ENCODE measurements around the gene GSS. TPM values are rescaled to one million over a fixed set of nuclear protein-coding genes. Genes with fewer than 3 reads are reported as not detected.

Gene GSS
- total and polyA plus RNA-seq, 4 donors = 12.9 to 31.5 (median 23.6) TPM

GRCh38 chr20:34988191-34988540, 32.6 kb upstream of the GSS start:
- 75 to 80% methylated on average over 12 of the region's 12 CpGs for WGBS, 2 donors
- Histone ChIP-seq H3K27me3 (ENCODE audit: control insufficient read depth in 1 of 2, insufficient read depth in 2 of 2, low read length in 1 of 2) (no peaks in the 10 kb centered on the region), H3K36me3 (ENCODE audit: control insufficient read depth in 1 of 2, insufficient read depth in 2 of 2, low read length in 1 of 2) (no peaks in the 10 kb centered on the region), H3K4me3 (ENCODE audit: low read length in 2 of 2) (no peak overlapping the region), H3K4me1 (ENCODE audit: control insufficient read depth in 1 of 2, insufficient read depth in 2 of 2, low read length in 2 of 2) (no peaks in the 10 kb centered on the region), H3K9me3 (ENCODE audit: control insufficient read depth, low read length) (no peaks in the 10 kb centered on the region), H3K27ac (ENCODE audit: low read depth in 1 of 2, low read length in 2 of 2) (no peak overlapping the region)
- ATAC-seq (ENCODE audit: low FRiP score) (no peak), DNase-seq (no peak)
- intact Hi-C loops (cut with DNase I) = no loop called here

- H3K36me3 ChIP-seq (ENCODE audit: control insufficient read depth in 1 of 2, insufficient read depth in 2 of 2, low read length in 1 of 2) = no peaks in the 10 kb centered on the region
- intact Hi-C loops (cut with DNase I) = no loop called here
- DNase-seq (no peak), ATAC-seq (ENCODE audit: low FRiP score) (peak; percentile 1)
- H3K4me3 ChIP-seq (ENCODE audit: low read length in 2 of 2) = no peak overlapping the region
- H3K27me3 ChIP-seq (ENCODE audit: control insufficient read depth in 1 of 2, insufficient read depth in 2 of 2, low read length in 1 of 2) = no peaks in the 10 kb centered on the region
- WGBS, 2 donors = 64 to 68% methylated on average over 15 of the region's 15 CpGs
- H3K9me3 ChIP-seq (ENCODE audit: control insufficient read depth, low read length) = no peaks in the 10 kb centered on the region
- H3K4me1 ChIP-seq (ENCODE audit: control insufficient read depth in 1 of 2, insufficient read depth in 2 of 2, low read length in 2 of 2) = no peaks in the 10 kb centered on the region
- no peak overlapping the region for H3K27ac ChIP-seq (ENCODE audit: low read depth in 1 of 2, low read length in 2 of 2)
These were observed 31.9 kb upstream of the GSS start for GRCh38 chr20:34987288-34988190.

GRCh38 chr20:34986311-34987287, 31.0 kb upstream of the GSS start:
- H3K27me3 ChIP-seq (ENCODE audit: control insufficient read depth in 1 of 2, insufficient read depth in 2 of 2, low read length in 1 of 2) = no peaks in the 10 kb centered on the region
- WGBS, 2 donors = 67 to 70% methylated on average over 24 of the region's 24 CpGs
- H3K4me1 ChIP-seq (ENCODE audit: control insufficient read depth in 1 of 2, insufficient read depth in 2 of 2, low read length in 2 of 2) = no peaks in the 10 kb centered on the region
- no peaks in the 10 kb centered on the region for H3K36me3 ChIP-seq (ENCODE audit: control insufficient read depth in 1 of 2, insufficient read depth in 2 of 2, low read length in 1 of 2)
- H3K4me3 ChIP-seq (ENCODE audit: low read length in 2 of 2) = no peak overlapping the region
- H3K27ac ChIP-seq (ENCODE audit: low read depth in 1 of 2, low read length in 2 of 2) = no peak overlapping the region
- no peak for ATAC-seq (ENCODE audit: low FRiP score)
- intact Hi-C loops (cut with DNase I) = no loop called here
- peak in 1 of 2 donors; percentile 35 for DNase-seq
- no peaks in the 10 kb centered on the region for H3K9me3 ChIP-seq (ENCODE audit: control insufficient read depth, low read length)

GRCh38 chr20:34985461-34986310, 30.1 kb upstream of the GSS start:
- ATAC-seq (ENCODE audit: low FRiP score) (no peak), DNase-seq (peak in 1 of 2 donors; percentile 46)
- no peaks in the 10 kb centered on the region for H3K4me1 ChIP-seq (ENCODE audit: control insufficient read depth in 1 of 2, insufficient read depth in 2 of 2, low read length in 2 of 2)
- H3K9me3 ChIP-seq (ENCODE audit: control insufficient read depth, low read length) = no peaks in the 10 kb centered on the region
- 67 to 70% methylated on average over 22 to 25 of the region's 25 CpGs for WGBS, 2 donors
- no peak overlapping the region for H3K27ac ChIP-seq (ENCODE audit: low read depth in 1 of 2, low read length in 2 of 2)
- H3K36me3 ChIP-seq (ENCODE audit: control insufficient read depth in 1 of 2, insufficient read depth in 2 of 2, low read length in 1 of 2) = no peaks in the 10 kb centered on the region
- no peak overlapping the region for H3K4me3 ChIP-seq (ENCODE audit: low read length in 2 of 2)
- no peaks in the 10 kb centered on the region for H3K27me3 ChIP-seq (ENCODE audit: control insufficient read depth in 1 of 2, insufficient read depth in 2 of 2, low read length in 1 of 2)
- intact Hi-C loops (cut with DNase I) = no loop called here

GRCh38 chr20:34984756-34985261, 29.2 kb upstream of the GSS start:
- Histone ChIP-seq H3K4me3 (ENCODE audit: low read length in 2 of 2) (no peak overlapping the region), H3K27me3 (ENCODE audit: control insufficient read depth in 1 of 2, insufficient read depth in 2 of 2, low read length in 1 of 2) (no peaks in the 10 kb centered on the region), H3K9me3 (ENCODE audit: control insufficient read depth, low read length) (no peaks in the 10 kb centered on the region), H3K4me1 (ENCODE audit: control insufficient read depth in 1 of 2, insufficient read depth in 2 of 2, low read length in 2 of 2) (no peaks in the 10 kb centered on the region), H3K36me3 (ENCODE audit: control insufficient read depth in 1 of 2, insufficient read depth in 2 of 2, low read length in 1 of 2) (no peaks in the 10 kb centered on the region), H3K27ac (ENCODE audit: low read depth in 1 of 2, low read length in 2 of 2) (no peak overlapping the region)
- DNase-seq (peak; percentile 49 to 65), ATAC-seq (ENCODE audit: low FRiP score) (no peak)
- 59 to 63% methylated on average over 17 to 18 of the region's 18 CpGs for WGBS, 2 donors
- intact Hi-C loops (cut with DNase I) = no loop called here

GRCh38 chr20:34983995-34984735, 28.6 kb upstream of the GSS start:
- Histone ChIP-seq H3K9me3 (ENCODE audit: control insufficient read depth, low read length) (no peaks in the 10 kb centered on the region), H3K27me3 (ENCODE audit: control insufficient read depth in 1 of 2, insufficient read depth in 2 of 2, low read length in 1 of 2) (no peaks in the 10 kb centered on the region), H3K27ac (ENCODE audit: low read depth in 1 of 2, low read length in 2 of 2) (no peak overlapping the region), H3K36me3 (ENCODE audit: control insufficient read depth in 1 of 2, insufficient read depth in 2 of 2, low read length in 1 of 2) (no peaks in the 10 kb centered on the region), H3K4me3 (ENCODE audit: low read length in 2 of 2) (no peak overlapping the region), H3K4me1 (ENCODE audit: control insufficient read depth in 1 of 2, insufficient read depth in 2 of 2, low read length in 2 of 2) (no peaks in the 10 kb centered on the region)
- ATAC-seq (ENCODE audit: low FRiP score) (no peak), DNase-seq (peak in 1 of 2 donors; percentile 32)
- intact Hi-C loops (cut with DNase I) = no loop called here
- WGBS, 2 donors = 21 to 25% methylated on average over 13 to 14 of the region's 14 CpGs

GRCh38 chr20:34983089-34983820, 27.6 kb upstream of the GSS start:
- DNase-seq (peak in 1 of 2 donors; percentile 19), ATAC-seq (ENCODE audit: low FRiP score) (no peak)
- no peaks in the 10 kb centered on the region for H3K9me3 ChIP-seq (ENCODE audit: control insufficient read depth, low read length)
- no peaks in the 10 kb centered on the region for H3K4me1 ChIP-seq (ENCODE audit: control insufficient read depth in 1 of 2, insufficient read depth in 2 of 2, low read length in 2 of 2)
- intact Hi-C loops (cut with DNase I) = no loop called here
- H3K36me3 ChIP-seq (ENCODE audit: control insufficient read depth in 1 of 2, insufficient read depth in 2 of 2, low read length in 1 of 2) = no peaks in the 10 kb centered on the region
- H3K27ac ChIP-seq (ENCODE audit: low read depth in 1 of 2, low read length in 2 of 2) = no peak overlapping the region
- no peaks in the 10 kb centered on the region for H3K27me3 ChIP-seq (ENCODE audit: control insufficient read depth in 1 of 2, insufficient read depth in 2 of 2, low read length in 1 of 2)
- WGBS, 2 donors = 21 to 28% methylated on average over 5 of the region's 5 CpGs
- no peak overlapping the region for H3K4me3 ChIP-seq (ENCODE audit: low read length in 2 of 2)
